GM23338 (cell line): ENCODE data around the gene FBXW2. TPM values are rescaled to one million over a fixed set of nuclear protein-coding genes. Genes with fewer than 3 reads are reported as not detected.

Source experiments
- ATAC-seq: fragments of 200-7000 bp; cut with Tn5 transposase; 3 replicates; pipeline ENCODE4 v1.9.1; 2020
- DNase-seq: peaks from one replicate; pipeline ENCODE4 v3.0.0-alpha.2; 2015; ENCODE audit warnings: low spot score
- H2AFZ ChIP-seq: fragments of 200-600 bp; sonication (generic); 2 replicates; pipeline ENCODE4 v1.8.0; 2016; ENCODE audit warnings: antibody characterized with exemption, mild to moderate bottlenecking, moderate library complexity
- H3F3A ChIP-seq: fragments of 200-600 bp; sonication (generic); replicated peaks from 2 replicates; pipeline ENCODE4 v1.8.0; 2017; ENCODE audit warnings: antibody characterized with exemption, mixed run types, low read depth
- H3K27ac ChIP-seq: fragments of 200-600 bp; sonication (generic); 2 replicates; pipeline ENCODE4 v1.6.1; 2016; ENCODE audit warnings: low read depth
- H3K27me3 ChIP-seq: fragments of 200-600 bp; sonication (generic); 2 replicates; pipeline ENCODE4 v1.8.0; 2016; ENCODE audit warnings: mild to moderate bottlenecking, mixed run types, moderate library complexity; ENCODE audit not compliant: insufficient read depth
- H3K36me3 ChIP-seq: fragments of 200-600 bp; sonication (generic); 2 replicates; pipeline ENCODE4 v1.8.0; 2016; ENCODE audit warnings: mild to moderate bottlenecking; ENCODE audit not compliant: insufficient read depth
- H3K4me1 ChIP-seq: fragments of 200-600 bp; sonication (generic); 2 replicates; pipeline ENCODE4 v1.8.0; 2016; ENCODE audit warnings: mild to moderate bottlenecking, moderate library complexity; ENCODE audit not compliant: insufficient read depth
- H3K4me2 ChIP-seq: fragments of 200-600 bp; sonication (generic); 2 replicates; pipeline ENCODE4 v1.7.1; 2017; ENCODE audit warnings: mixed run types
- H3K4me3 ChIP-seq: fragments of 200-600 bp; sonication (generic); 2 replicates; pipeline ENCODE4 v1.6.1; 2016; ENCODE audit warnings: mixed run types
- H3K79me2 ChIP-seq: fragments of 200-600 bp; sonication (generic); replicated peaks from 2 replicates; pipeline ENCODE4 v1.8.0; 2017; ENCODE audit warnings: mild to moderate bottlenecking; ENCODE audit not compliant: insufficient read depth
- H3K9me2 ChIP-seq: fragments of 200-600 bp; sonication (generic); 2 replicates; pipeline ENCODE4 v1.8.0; 2017; ENCODE audit not compliant: insufficient read depth
- H4K20me1 ChIP-seq: fragments of 200-600 bp; sonication (generic); replicated peaks from 2 replicates; pipeline ENCODE4 v1.8.0; 2017; ENCODE audit warnings: mild to moderate bottlenecking; ENCODE audit not compliant: insufficient read depth
- H3K27ac Mint-ChIP-seq: 2 replicates; pipeline ENCODE4 v1.8.0; 2020; ENCODE audit warnings: inconsistent platforms, mild to moderate bottlenecking, moderate library complexity, mixed read lengths
- H3K27me3 Mint-ChIP-seq: 3 replicates; pipeline ENCODE4 v1.8.0; 2022; ENCODE audit warnings: low read depth, mild to moderate bottlenecking, moderate library complexity, mixed read lengths, inconsistent platforms; ENCODE audit not compliant: insufficient read depth, poor library complexity
- H3K36me3 Mint-ChIP-seq: 3 replicates; pipeline ENCODE4 v1.8.0; 2021; ENCODE audit warnings: low read depth, mild to moderate bottlenecking, inconsistent platforms, moderate library complexity, mixed read lengths
- H3K4me1 Mint-ChIP-seq: 3 replicates; pipeline ENCODE4 v1.8.0; 2020; ENCODE audit warnings: mild to moderate bottlenecking, inconsistent platforms, mixed read lengths
- H3K4me3 Mint-ChIP-seq: 3 replicates; pipeline ENCODE4 v1.8.0; 2021; ENCODE audit warnings: moderate library complexity, mild to moderate bottlenecking, inconsistent platforms, mixed read lengths
- H3K9me3 Mint-ChIP-seq: 3 replicates; pipeline ENCODE4 v1.8.0; 2020; ENCODE audit warnings: moderate library complexity, mild to moderate bottlenecking, inconsistent platforms, mixed read lengths
- CREB1 ChIP-seq: fragments of 250-450 bp; sonication (Bioruptor Pico); IDR thresholded peaks from 2 replicates; pipeline ENCODE4 v1.5.0; 2020; ENCODE audit warnings: low read depth, mild to moderate bottlenecking, moderate library complexity
- ETS1 ChIP-seq: IDR thresholded peaks from 2 replicates; pipeline ENCODE4 v1.6.1; 2016; ENCODE audit warnings: antibody characterized with exemption
- EZH2 ChIP-seq: fragments of 200-600 bp; sonication (generic); IDR thresholded peaks from one replicate; pipeline ENCODE4 v1.8.0; 2017; ENCODE audit warnings: antibody characterized with exemption, mild to moderate bottlenecking, low read depth; ENCODE audit not compliant: unreplicated experiment
- EZH2phosphoT487 ChIP-seq: fragments of 200-600 bp; sonication (generic); IDR thresholded peaks from one replicate; pipeline ENCODE4 v1.8.1; 2018; ENCODE audit warnings: antibody characterized with exemption; ENCODE audit not compliant: unreplicated experiment
- JUNB ChIP-seq: IDR thresholded peaks from one replicate; pipeline ENCODE4 v1.6.1; 2016; ENCODE audit warnings: antibody characterized with exemption; ENCODE audit not compliant: unreplicated experiment
- NANOG ChIP-seq: IDR thresholded peaks from 2 replicates; pipeline ENCODE4 v1.6.1; 2016; ENCODE audit warnings: antibody characterized with exemption, borderline replicate concordance
- POLR2AphosphoS5 ChIP-seq: IDR thresholded peaks from 2 replicates; pipeline ENCODE4 v1.6.1; 2016; ENCODE audit warnings: antibody characterized with exemption, low read depth
- STAT1 ChIP-seq: IDR thresholded peaks from one replicate; pipeline ENCODE4 v1.6.1; 2016; ENCODE audit warnings: antibody characterized with exemption; ENCODE audit not compliant: unreplicated experiment
- ZNF114 ChIP-seq: fragments of 250-450 bp; sonication (Bioruptor Pico); IDR thresholded peaks from 2 replicates; pipeline ENCODE4 v1.5.0; 2020; ENCODE audit warnings: mild to moderate bottlenecking, moderate library complexity
- ZNF331 ChIP-seq: fragments of 250-450 bp; sonication (Bioruptor Pico); IDR thresholded peaks from 2 replicates; pipeline ENCODE4 v1.5.0; 2020; ENCODE audit warnings: low read depth, mild to moderate bottlenecking, moderate library complexity
- polyA plus RNA-seq: library from polyadenylated mRNA; unstranded; fragments of >200 nt; fragmentation: Nextera tagmentation; extraction: Ambion mirVana; gene quantifications from 2 replicates; pipeline ENCODE4 v1.2.1, GENCODE V29; 2016
- total RNA-seq: library from RNA; depleted of rRNA; stranded (reverse); fragments of >200 nt; shearing (Covaris generic); gene quantifications from 2 replicates; pipeline ENCODE4 v1.2.3, GENCODE V29; 2014
- TF ChIP-seq, protein P1 (sequence below): IDR thresholded peaks from one replicate; pipeline ENCODE4 v1.6.1; 2018; ENCODE audit warnings: antibody characterized with exemption; ENCODE audit not compliant: unreplicated experiment

FBXW2 gene
- total and polyA plus RNA-seq, 2 experiments from 2014 or later, result 10.0 to 55.2 TPM

DNA sequence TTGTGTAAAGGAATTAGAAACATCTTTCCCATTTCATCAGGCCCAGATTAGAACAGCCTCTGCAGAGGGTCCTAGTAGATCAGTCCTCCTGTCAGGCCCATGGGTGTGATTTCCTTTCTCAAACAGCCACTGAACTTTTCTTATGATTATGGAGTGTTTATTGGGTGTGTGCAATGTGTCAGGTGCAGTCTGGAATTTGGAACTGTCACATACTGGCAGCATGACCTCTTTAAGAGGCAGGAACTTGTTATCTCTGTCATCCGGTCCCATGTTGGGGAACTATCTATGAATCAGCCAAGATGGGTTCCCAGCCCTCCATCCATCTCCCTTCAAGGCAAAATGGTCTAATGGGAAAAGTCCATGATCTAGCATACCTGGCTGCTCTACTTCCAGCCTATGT is 67.3 kb downstream of the FBXW2 start (continued):
- no peak for TF ChIP-seq EZH2phosphoT487
- TF ChIP-seq ZNF331, result no peak
- TF ChIP-seq, protein P1, sequence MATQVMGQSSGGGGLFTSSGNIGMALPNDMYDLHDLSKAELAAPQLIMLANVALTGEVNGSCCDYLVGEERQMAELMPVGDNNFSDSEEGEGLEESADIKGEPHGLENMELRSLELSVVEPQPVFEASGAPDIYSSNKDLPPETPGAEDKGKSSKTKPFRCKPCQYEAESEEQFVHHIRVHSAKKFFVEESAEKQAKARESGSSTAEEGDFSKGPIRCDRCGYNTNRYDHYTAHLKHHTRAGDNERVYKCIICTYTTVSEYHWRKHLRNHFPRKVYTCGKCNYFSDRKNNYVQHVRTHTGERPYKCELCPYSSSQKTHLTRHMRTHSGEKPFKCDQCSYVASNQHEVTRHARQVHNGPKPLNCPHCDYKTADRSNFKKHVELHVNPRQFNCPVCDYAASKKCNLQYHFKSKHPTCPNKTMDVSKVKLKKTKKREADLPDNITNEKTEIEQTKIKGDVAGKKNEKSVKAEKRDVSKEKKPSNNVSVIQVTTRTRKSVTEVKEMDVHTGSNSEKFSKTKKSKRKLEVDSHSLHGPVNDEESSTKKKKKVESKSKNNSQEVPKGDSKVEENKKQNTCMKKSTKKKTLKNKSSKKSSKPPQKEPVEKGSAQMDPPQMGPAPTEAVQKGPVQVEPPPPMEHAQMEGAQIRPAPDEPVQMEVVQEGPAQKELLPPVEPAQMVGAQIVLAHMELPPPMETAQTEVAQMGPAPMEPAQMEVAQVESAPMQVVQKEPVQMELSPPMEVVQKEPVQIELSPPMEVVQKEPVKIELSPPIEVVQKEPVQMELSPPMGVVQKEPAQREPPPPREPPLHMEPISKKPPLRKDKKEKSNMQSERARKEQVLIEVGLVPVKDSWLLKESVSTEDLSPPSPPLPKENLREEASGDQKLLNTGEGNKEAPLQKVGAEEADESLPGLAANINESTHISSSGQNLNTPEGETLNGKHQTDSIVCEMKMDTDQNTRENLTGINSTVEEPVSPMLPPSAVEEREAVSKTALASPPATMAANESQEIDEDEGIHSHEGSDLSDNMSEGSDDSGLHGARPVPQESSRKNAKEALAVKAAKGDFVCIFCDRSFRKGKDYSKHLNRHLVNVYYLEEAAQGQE, result no peak
- TF ChIP-seq STAT1, result no peak
- no peak for TF ChIP-seq NANOG
- no peak for TF ChIP-seq CREB1 (CRISPR knock-in tag)

DNA sequence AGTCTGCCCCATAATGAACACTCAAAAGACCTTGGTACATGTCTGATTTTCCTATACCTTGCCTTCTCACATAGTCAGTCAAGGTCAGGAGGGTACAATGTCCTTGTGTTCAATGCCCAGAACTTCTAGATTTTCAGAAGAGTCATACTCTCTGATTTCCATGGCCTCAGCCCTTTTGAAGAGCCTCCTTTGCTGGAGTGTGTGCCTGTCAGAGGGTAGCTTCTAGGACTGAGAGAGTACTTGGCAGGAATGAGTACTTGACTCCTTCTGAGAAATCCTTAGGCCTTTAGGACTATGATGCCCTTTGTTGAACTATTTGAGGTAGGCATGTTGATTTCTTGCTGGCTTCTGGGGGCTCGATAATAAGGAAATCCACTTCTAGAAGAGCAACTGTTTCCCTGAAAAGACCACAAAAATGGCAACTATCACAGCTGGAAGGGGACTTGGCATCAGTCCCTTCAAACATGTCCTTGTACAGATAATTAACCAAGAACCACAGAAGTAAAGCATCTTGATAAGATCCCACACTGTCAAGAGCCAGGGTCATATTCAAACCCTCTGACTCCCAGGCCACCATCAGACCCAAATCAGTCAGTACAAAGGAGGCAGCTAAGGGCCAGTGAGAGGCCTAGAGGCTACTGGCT is 68.3 kb downstream of the FBXW2 start:
- Histone ChIP-seq H3F3A (no peaks in the 10 kb centered on the region), H3K4me3 (no peak overlapping the region), H3K4me1 (no peaks in the 10 kb centered on the region), H3K9me2 (no peaks in the 10 kb centered on the region), H3K27me3 (no peaks in the 10 kb centered on the region), H3K79me2 (no peaks in the 10 kb centered on the region), H3K4me2 (no peak overlapping the region), H4K20me1 (no peaks in the 10 kb centered on the region), H3K36me3 (no peaks in the 10 kb centered on the region), H2AFZ (no peak overlapping the region), H3K27ac (no peak overlapping the region)
- Mint-ChIP-seq H3K4me1 (peaks cover 3% of the 10 kb centered on the region; the same call in 2 of the 3 replicates), H3K36me3 (no peaks in the 10 kb centered on the region), H3K9me3 (no peaks in the 10 kb centered on the region), H3K27ac (no peak overlapping the region), H3K4me3 (no peak overlapping the region), H3K27me3 (peaks cover 5% of the 10 kb centered on the region)
- ATAC-seq (no peak), DNase-seq (no peak)
- TF ChIP-seq JUNB, result no peak
- no peak for TF ChIP-seq STAT1
- TF ChIP-seq EZH2, result no peak
- TF ChIP-seq POLR2AphosphoS5, result no peak
- no peak for TF ChIP-seq ETS1
- TF ChIP-seq ZNF331, result no peak
- no peak for TF ChIP-seq ZNF114 (CRISPR knock-in tag)
- TF ChIP-seq, protein P1, result no peak
